Motor neuron (in vitro differentiated cells): ENCODE data around the gene SLC16A4. TPM values are rescaled to one million over a fixed set of nuclear protein-coding genes. Genes with fewer than 3 reads are reported as not detected.

Experiments used
- total RNA-seq, 8 experiments: library from RNA; unstranded; fragments of 300-600 nt; gene quantifications; 2 replicates each; pipeline versions ENCODE4 v1.2.3 to v1.2.4, GENCODE V29; 2022

SLC16A4 gene
- total RNA-seq, 8 experiments from 2014 or later, result 1.4 to 97.1 (median 3.3) TPM

Other genes with a start within 250 kb of the SLC16A4 start
- 10 to 100 TPM in 1 of 8 experiments, 1 to 10 TPM in 2, under 1 TPM in 5; 0.31 to 10.3 (median 0.82) TPM for gene SLC6A17, start 240.5 kb downstream of the SLC16A4 start, total RNA-seq
- 1 to 10 TPM in 7 of 8 experiments, under 1 TPM in 1; 0.56 to 8.1 (median 4.5) TPM for gene KCNC4, start 180.7 kb downstream of the SLC16A4 start, total RNA-seq
- gene RBM15, start 51.6 kb downstream of the SLC16A4 start, total RNA-seq, result 10 to 100 TPM; 17.9 to 49.7 (median 36.7) TPM
- 100 to 1,000 TPM; 129 to 365 (median 211) TPM for gene LAMTOR5, start 16.7 kb upstream of the SLC16A4 start, total RNA-seq
- under 1 TPM in 4 of 8 experiments, not detected in 4; 0.13 to 0.57 (median 0.25) TPM for gene PROK1, start 60.1 kb upstream of the SLC16A4 start, total RNA-seq
- under 1 TPM in 4 of 8 experiments, not detected in 4; 0.08 to 0.43 (median 0.21) TPM for gene KCNA10, start 128.1 kb upstream of the SLC16A4 start, total RNA-seq
- gene KCNA2, start 215.3 kb upstream of the SLC16A4 start, total RNA-seq, result 1 to 10 TPM in 4 of 8 experiments, under 1 TPM in 4; 0.43 to 4.0 (median 0.97) TPM